ENCODE data around the gene C17orf107.

The C17orf107 gene

GRCh38 chr17:4937553-4937952 is 38.2 kb downstream of the C17orf107 start:
- no peak for DNase-seq

- DNase-seq, result no peak
Observed at GRCh38 chr17:4938069-4938491, 38.7 kb downstream of the C17orf107 start.

- DNase-seq, result peak; percentile 39
Observed at GRCh38 chr17:4938688-4939545, 39.6 kb downstream of the C17orf107 start.

DNA sequence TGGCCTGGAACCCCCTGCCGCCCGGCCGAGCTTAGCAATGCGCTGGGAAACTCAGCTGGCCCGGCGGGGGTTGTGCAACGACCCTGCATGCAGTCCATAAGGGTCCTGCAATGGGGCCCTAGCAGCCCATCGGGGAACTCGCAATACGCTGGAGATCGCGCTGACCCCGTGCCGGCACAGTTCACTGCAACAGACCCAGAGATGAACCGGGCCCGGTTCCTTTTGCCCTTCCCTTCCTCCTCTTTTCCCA is 40.1 kb downstream of the C17orf107 start:
- DNase-seq, result no peak

- peak; percentile 98 for DNase-seq
Observed at GRCh38 chr17:4939796-4940554, 40.6 kb downstream of the C17orf107 start, which contains the start of the genes RNF167 and SLC25A11. TSS of gene RNF167 (plus strand) at chr17:4940268. CDS start at chr17:4940910, 642 bp downstream. TSS of gene SLC25A11 (minus strand) at chr17:4940046. CDS start at chr17:4939910, 136 bp downstream.

GRCh38 chr17:4940555-4941318 is 41.4 kb downstream of the C17orf107 start:
- DNase-seq, result peak; percentile 56

DNA sequence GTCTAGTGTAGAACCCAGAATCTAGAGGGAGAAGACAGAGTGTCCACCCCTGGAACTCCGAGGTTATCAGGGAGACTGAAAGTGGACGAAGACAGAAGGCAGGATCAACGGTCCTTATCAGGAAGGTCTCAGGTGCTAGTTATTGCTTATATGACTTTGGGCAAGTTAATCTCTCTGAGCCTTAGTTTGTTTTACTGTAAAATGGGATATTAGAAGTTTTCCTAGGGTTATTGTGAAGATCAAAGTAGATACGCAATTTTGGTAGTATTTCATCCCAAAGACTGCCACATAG is 41.9 kb downstream of the C17orf107 start:
- no peak for DNase-seq

DNA sequence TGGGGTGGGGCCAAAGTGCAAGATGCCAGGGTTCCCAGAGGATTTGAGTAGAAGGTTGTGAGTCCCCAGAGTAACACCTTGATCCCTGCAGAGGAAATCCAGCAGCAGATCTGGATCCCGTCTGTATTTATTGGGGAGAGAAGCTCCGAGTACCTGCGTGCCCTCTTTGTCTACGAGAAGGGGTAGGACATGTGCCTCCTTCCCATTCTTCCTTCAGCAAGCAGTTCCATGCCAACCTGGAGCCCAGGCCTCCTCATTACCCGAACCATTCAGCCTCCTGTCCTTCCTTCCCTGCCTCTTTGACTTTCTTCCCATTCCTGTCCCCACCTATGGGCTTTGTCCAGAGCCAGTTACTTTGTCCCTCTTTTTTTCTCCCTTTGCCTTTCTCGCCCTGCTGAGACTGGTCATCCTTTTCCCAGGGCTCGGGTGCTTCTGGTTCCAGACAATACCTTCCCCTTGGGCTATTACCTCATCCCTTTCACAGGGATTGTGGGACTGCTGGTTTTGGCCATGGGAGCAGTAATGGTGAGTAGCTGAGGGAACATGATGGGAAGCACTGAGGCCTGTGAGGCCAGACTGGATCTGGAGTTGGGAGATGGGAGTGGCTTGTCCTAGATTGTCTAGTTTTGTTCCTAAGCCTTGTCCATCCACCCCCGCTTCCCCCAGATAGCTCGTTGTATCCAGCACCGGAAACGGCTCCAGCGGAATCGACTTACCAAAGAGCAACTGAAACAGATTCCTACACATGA is 43.6 kb downstream of the C17orf107 start:
- DNase-seq, result no peak

GRCh38 chr17:4944163-4944553 is 44.8 kb downstream of the C17orf107 start:
- no peak for DNase-seq

GRCh38 chr17:4944554-4945175 is 45.3 kb downstream of the C17orf107 start:
- no peak for DNase-seq

- DNase-seq, result peak; percentile 88
Observed at GRCh38 chr17:4945176-4945943, 46.0 kb downstream of the C17orf107 start.

DNA sequence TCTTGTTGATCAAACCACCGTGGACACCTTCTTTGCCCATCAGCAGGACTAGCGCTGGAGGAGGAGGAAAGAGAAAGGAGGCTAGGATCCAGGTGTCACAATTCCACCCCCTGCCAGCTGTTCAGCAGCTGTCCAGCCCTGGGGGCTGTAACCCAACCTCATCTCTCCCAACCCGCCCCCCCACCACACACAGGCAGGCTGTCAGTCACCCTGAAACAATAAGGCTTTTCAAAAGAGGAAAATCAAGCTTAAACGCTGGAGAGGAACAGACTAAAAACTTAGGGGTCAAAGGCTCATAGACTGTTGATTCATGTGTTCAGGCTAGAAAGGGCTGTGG is 46.6 kb downstream of the C17orf107 start:
- no peak for DNase-seq

DNA sequence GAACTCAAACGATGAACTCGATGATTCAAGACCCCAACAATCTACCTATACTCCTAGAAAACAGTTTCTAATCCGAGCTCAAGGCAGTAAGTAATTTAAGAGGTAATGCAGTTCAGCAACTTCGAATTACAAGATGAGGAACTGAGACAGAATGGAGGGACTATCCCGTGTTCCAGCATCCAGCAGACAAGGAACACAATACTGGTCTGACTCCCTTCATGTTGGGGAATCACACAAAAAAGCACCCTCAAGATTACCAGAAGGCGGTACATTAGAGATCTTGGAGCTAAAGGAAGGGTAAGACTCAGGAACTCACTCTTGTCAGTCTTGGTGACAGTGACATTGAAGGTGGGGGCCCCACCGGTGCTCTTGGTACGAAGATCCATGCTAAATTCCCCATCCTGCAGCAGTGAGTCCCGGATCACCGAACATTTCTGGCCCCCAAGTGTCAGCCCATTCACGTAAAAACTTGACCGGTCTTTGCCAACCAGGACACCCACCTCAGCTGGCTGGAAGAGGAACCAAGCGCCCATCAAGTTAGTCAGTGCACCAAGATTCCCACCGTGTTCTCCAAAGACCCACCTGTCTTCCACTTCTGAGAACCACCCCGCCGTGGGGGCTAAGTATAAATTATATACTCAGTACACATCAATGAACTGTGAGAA is 47.1 kb downstream of the C17orf107 start:
- DNase-seq, result no peak

DNA sequence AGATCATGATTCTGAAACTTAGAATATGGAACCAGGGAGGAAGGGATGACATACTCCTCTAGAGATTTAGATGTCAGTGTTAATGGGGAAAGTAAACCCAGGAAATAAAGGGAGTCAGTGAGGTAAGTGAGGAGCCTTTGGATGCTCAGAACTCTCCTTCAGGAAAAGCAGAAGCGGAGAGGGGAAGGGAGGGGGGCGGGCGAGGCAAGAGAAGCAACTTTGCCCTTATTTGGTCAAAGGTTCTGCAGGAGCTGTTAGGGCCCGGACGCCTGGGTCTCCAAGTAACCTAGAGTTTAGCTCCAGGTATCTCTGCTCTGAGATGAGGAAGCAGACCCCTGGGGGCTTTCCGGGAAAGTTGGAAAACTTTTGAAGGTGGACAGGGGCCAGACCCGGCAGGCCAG is 47.7 kb downstream of the C17orf107 start:
- DNase-seq, result peak; percentile 47

DNA sequence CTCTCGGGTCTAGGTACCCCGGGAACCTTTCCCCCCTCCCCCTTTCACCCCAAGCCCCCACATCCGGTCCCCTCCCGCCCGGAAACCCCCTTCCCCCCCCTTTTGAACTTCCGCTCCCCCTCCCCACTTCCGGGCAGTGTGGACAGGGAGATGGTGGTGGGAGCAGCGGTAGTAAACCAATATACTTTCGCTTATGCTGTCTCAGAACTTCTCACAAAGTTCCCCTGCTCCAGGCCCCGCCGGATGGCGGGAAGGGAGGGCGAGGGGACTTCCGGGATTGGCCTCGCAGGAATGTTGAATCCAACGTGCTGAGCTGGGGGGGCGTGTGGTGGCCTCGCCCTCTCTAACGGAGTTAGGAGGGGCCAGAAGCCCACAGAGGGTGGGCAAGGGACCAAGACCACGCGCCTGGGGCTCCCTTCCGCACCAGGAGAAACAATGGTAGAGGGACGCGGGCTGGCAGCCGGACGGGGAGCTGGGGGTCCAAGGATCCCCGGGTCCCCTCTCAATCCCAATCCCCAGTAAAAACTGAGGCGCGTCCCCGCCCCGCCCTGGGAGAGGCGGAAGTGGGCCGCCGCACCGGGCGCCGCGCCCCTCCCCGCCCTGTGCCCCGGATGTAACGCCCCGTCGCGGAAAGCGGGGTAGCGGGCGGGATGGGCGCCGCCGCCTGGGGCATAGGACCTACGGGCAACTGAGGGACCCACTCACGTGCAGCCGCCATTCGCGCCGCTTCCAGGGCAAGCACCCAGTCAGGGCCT is 48.3 kb downstream of the C17orf107 start:
- peak; percentile 65 for DNase-seq

- DNase-seq, result peak; percentile 91
Observed at GRCh38 chr17:4948166-4948930, 49.0 kb downstream of the C17orf107 start, which contains the start of gene PFN1. TSS of gene PFN1 (minus strand) at chr17:4948530. CDS start at chr17:4948394, 136 bp downstream.

GRCh38 chr17:4948931-4949320 is 49.6 kb downstream of the C17orf107 start:
- DNase-seq, result peak; percentile 93

DNA sequence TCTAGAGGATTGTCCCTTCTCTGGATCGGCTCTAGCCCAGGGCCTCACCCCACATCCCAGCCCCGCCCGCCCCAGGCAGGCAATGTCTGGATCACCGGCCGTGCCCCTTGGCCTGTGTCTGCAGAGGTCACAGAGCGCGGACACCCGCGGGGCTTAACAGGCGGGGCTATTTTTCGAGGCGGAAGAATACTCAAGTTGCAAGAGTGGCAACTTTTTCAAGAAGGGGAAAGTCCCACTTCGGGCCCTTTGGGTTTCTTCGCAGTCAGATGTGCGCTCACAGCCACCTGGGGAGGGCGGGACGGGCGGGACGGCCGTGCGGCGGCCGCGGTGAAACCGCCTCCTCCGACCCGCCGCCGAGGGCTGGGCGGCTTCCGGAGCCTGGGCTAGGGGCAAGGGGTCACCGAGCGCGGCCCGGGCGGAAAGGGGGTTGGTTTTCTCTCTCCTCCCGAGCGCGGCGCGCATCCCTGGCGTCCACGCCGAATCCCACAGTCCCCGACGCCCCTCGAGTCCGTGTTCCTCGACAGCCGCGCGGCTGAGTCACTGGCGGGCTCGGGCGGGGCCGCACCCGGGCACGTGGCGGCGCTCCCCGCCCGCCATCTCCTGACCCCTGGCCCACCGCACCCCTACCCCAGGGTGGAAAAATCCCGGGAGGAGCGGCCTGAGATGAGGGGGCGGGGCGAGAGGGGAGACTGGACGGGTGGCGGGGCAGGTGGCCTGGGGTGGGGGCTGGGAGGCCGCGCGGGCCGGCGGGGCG is 50.2 kb downstream of the C17orf107 start:
- DNase-seq, result peak; percentile 88

Measured in DMS53 (cell line).